ENCODE data around the gene EHD2. TPM values are rescaled to one million over a fixed set of nuclear protein-coding genes. Genes with fewer than 3 reads are reported as not detected.

The EHD2 gene
- total RNA-seq, 2 donors from 2014 or later, result 41.2 to 66.3 TPM

- TF ChIP-seq CTCF (IDR thresholded peaks at IDR 0.05), result no peak
- no peak for TF ChIP-seq POLR2A (IDR thresholded peaks at IDR 0.05)
- WGBS, 2 donors, result 89 to 98% methylated on average over 5 to 8 of the region's 8 CpGs
- ATAC-seq, result no peak
- no peak for DNase-seq
- H3K9me3 ChIP-seq, result no peaks in the 10 kb centered on the region
- H3K27ac ChIP-seq, result no peak overlapping the region
- no peaks in the 10 kb centered on the region for H3K27me3 ChIP-seq
- H3K4me1 ChIP-seq, result no peaks in the 10 kb centered on the region
- intact Hi-C loops (cut with DNase I), result no loop called here
- peaks cover 0 to 6% of the 10 kb centered on the region in 2 donors for H3K36me3 ChIP-seq (replicated peaks in 1 of 2; ENCODE audit: insufficient read depth in 1 of 2, low read depth in 2 of 2)
- no peak overlapping the region for H3K4me3 ChIP-seq
Measured at GRCh38 chr19:47675859-47676258, 37.4 kb upstream of the EHD2 start.

DNA sequence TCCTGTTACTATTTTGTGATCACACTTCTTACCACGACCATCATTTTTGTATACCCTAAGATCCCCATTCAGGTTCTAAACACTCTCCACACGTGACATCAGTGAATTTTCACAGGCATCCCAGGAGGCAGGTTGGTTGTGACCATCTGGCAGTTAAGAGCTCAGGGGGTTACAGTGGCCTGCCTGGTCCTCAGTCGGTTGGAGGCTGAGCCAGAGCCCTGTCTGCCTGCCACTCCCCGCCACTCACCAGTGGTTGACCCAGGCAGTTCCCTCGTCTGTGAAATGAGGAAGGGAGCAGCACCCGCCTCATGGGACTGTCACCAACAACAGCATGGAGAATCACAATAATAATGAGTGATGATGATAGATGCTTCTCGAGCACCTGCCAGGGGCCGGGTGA, 36.4 kb upstream of the EHD2 start:
- 89 to 90% methylated on average over 7 to 8 of the region's 8 CpGs for WGBS, 2 donors
- no peak for DNase-seq

GRCh38 chr19:47679251-47679900, 33.8 kb upstream of the EHD2 start:
- TF ChIP-seq CTCF (IDR thresholded peaks at IDR 0.05) (no peak), POLR2A (IDR thresholded peaks at IDR 0.05) (no peak)
- ATAC-seq (no peak), DNase-seq (no peak)
- no peak overlapping the region for H3K4me3 ChIP-seq
- H3K27me3 ChIP-seq, result no peaks in the 10 kb centered on the region
- WGBS, 2 donors, result 82 to 90% methylated on average over 6 to 26 of the region's 30 CpGs
- no peak overlapping the region for H3K27ac ChIP-seq
- H3K4me1 ChIP-seq, result no peaks in the 10 kb centered on the region
- H3K36me3 ChIP-seq (replicated peaks in 1 of 2; ENCODE audit: insufficient read depth in 1 of 2, low read depth in 2 of 2), result peaks cover 0 to 6% of the 10 kb centered on the region in 2 donors
- intact Hi-C loops (cut with DNase I), result no loop called here
- H3K9me3 ChIP-seq, result no peaks in the 10 kb centered on the region

More for the DNA sequence above, 36.4 kb upstream of the EHD2 start:
- Histone ChIP-seq H3K4me1 (no peaks in the 10 kb centered on the region), H3K27me3 (no peaks in the 10 kb centered on the region), H3K4me3 (no peak overlapping the region), H3K36me3 (replicated peaks in 1 of 2; ENCODE audit: insufficient read depth in 1 of 2, low read depth in 2 of 2) (peaks cover 0 to 6% of the 10 kb centered on the region in 2 donors), H3K9me3 (no peaks in the 10 kb centered on the region), H3K27ac (no peak overlapping the region)
- no peak for ATAC-seq
- TF ChIP-seq CTCF (IDR thresholded peaks at IDR 0.05), result no peak
- no peak for TF ChIP-seq POLR2A (IDR thresholded peaks at IDR 0.05)
- intact Hi-C loops (cut with DNase I), result no loop called here

- Histone ChIP-seq H3K27ac (no peak overlapping the region), H3K4me3 (no peak overlapping the region), H3K27me3 (no peaks in the 10 kb centered on the region), H3K36me3 (replicated peaks in 1 of 2; ENCODE audit: insufficient read depth in 1 of 2, low read depth in 2 of 2) (peaks cover 0 to 6% of the 10 kb centered on the region in 2 donors), H3K9me3 (no peaks in the 10 kb centered on the region), H3K4me1 (no peaks in the 10 kb centered on the region)
- no peak for DNase-seq
- 96 to 99% methylated on average over 25 to 62 of the region's 90 CpGs for WGBS, 2 donors
- no peak for ATAC-seq
- intact Hi-C loops (cut with DNase I), result loop anchor here (10.0 kb wide), 1 partner anchor 155 kb away; no protein-coding TSS in a partner anchor
- TF ChIP-seq CTCF (IDR thresholded peaks at IDR 0.05), result no peak
- TF ChIP-seq POLR2A (IDR thresholded peaks at IDR 0.05), result no peak
Measured at GRCh38 chr19:47679922-47680857, 33.0 kb upstream of the EHD2 start.
